Stimulated activated CD4-positive, alpha-beta T cell treated with anti-CD3 and anti-CD28 coated beads, Interleukin-12 subunit alpha, Interleukin-12 subunit beta, amount 100 ng/mL, for 4 hours (primary cell): ENCODE measurements around the gene SLC29A2.
A peak's percentile ranks its signal among the peaks of the same experiment; 100 is the strongest.

Experiments
- DNase-seq: peaks from one replicate; pipeline ENCODE4 v3.0.0-alpha.2; 2020

SLC29A2 gene

DNA sequence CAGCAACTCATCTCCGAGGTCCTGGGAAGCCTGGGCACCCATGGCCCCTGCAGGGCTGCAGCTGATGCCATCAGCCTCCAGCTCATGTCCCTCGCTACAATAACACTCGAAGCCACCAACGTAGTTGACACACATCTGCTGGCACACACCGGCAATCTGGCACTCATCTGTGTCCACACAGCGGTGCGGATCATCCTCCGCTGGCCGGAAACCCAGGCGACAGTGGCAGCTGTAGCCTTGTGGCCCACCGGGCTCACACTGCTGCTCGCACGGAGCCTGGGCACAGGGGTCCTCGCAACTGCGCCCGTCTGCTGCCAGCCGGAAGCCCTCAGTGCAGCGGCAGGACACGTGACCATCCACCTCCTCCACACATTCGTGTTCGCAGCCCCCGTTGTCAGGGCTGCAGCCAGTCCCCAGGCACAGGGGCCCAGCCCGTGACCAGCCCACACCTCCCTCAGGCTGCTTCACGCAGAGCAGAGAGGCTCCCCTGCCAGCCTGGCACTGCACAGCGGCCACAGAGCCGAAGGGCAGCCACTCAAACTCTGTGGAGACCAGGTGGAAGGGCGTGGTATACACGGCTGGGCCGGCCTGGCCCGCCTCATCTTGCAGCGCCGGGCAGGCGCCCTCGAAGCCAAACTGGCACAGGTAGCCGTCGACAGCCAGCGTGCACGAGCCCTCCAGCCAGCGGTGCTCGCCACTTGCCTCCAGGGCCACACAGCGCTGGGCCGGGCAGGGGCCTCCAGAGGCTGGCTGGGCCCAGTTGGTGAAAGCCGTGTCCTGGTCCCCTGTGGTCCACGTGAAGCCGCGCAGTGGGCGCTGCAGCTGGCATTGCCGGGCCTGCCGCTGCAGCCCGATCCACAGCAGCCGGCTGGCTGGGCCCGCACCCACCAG lies 55.4 kb downstream of the SLC29A2 start:
- DNase-seq, result no peak

DNA sequence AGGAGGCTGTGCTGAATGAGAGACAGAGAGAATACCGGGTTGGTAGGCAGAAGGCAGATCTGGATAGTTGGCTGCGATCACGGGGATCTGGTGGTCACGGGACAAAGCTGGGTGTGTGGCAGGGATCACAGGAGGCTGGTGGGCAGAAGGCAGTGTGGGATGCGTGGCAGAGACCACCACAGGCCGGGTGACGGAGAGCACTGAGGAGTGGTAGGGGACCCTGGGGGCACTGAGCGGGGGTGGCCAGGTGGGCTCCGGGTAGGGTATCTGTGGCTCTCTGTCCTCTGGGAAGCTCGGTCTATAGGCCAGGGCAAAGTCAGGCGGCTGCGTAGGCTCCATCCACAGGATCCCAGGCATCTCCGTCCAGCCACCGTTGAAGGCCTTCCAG lies 56.1 kb downstream of the SLC29A2 start:
- DNase-seq, result no peak

DNA sequence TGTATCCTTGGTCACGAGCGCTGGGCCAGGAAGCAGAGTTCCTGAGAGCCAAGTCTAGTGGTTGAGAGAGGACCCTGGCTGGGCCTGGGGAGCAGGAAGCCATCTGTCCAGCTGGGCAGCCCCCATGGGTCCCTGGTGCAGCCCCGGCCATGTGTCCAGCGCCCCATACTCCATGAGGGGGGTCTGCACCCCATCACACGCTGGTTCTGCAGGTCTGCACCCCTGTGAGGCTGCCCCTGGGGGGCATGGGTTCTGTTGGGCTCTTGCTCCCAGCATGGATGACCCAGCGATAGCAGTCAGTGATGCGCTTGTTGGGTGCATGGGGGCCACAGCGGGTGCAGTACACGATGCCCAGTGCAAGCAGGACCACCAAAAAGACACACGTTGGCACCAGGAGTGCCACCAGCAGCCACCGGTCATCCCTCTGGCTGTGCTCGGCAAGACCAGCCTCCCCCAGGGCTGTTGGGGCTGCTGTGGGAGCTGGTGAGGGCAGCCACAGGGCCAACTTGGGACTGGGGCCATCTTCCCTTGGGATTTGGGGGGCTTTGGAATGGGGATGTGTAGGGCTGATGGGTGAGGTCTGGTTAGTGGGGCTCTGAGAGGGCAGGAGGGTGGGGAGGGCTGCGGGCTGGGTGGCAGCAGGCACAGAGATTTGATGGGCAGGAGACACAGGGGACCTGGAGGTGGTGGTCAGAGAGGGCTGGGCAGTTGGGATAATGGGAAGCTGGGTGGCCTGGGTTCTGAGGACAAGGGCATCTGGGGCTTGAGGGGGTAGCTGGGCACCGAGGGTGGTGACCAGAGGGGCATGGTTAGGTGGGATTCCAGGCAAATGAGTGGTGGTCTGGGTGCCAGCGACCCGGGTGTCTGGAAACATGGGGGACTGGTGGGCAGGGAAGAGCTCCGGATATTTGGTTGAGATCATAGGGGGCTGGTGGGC lies 56.7 kb downstream of the SLC29A2 start:
- no peak for DNase-seq

DNA sequence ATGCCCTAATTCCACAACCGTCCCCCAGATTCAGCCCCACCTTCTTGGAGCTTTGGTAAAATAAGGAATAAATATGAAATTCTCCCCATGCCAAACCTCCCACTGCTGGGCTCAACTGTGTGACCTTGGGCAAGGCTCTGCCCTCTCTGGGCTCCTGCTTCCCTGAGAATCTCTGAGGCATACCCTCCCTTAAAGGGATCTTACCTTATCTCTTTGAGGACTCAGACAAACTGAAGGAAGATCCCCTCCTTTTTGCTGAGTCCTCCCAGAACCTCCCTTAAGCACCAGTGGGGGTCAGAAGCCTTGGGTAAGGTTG lies 57.4 kb downstream of the SLC29A2 start:
- DNase-seq, result no peak

DNA sequence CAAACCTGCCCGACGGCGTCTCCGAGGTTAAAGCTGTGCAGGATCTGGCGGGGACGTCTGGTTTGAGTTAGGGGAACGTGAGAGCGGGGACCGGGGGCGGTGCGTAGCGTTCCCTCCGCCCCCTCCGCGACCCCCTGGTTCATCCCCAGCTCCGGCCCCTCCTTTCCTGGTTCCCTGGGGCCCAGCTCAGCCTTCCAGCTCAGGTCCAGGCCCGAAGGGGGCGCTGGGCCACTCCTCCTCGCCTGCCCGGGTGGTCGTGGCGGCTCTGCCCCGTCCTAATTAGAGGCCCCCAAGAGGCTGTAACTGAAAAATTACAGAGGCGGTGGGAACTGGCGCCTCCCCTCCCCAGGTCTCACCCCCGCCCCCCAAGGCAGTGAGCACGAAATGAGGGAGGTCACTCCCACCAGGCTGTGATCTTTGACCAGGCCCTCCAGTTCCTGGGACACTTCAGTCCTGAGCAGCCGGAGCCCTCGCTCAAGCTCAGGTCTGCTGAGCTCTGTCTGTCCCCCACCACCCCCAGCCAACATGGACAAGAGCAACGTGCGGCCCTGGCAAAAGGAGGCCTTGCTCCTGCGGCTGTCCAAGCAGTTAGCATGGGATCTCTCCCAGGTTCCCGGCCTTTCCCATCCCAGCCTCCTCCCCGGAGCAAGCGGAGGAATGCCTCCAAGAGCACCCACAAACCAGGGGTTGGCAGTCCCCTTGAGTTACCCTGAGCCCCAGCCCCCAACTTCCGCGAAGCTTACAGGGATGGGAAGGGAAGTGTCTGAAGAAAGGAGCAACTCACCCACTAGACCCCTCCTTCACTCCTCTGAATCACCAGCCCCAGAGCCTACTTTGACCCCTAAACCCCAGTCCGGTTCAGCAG lies 58.0 kb downstream of the SLC29A2 start:
- DNase-seq, result no peak

DNA sequence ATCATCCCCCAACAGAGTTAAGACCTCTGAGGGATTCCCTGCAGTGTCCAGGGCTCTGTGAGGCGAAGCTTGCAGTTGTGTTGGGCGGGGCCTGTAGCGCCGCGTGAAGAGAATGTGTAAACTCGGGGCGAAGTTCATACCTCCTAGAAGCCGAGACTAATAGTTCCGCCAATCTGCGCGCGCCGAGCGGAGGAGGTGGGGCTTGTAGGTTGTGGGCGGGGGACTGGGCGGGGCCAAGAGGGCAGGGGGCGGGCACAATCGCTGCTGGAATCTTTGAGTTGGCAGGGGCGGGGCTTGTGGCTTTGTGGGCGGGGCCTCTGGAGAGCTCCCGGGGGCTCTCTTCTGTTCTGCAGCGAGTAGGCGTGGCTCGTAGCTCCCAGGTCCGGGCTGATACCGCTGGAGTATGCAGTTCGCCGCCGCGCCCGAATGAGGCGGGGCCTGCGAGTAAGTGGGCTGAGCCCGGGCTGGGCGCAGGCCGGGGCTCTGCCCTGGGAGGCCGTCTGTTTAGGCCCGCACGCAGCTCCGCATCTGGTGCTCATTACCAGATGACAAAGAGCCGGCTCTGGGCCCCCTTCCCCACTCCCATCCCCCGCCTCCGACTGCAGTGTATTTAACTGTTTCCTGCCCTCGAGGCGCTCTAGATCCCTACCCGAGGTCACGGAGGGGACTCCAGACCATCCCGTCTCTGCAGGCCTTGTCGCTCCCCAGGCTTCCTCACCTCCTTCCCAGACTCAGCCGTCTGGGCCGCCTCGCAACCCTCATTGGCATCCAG lies 58.8 kb downstream of the SLC29A2 start:
- peak; percentile 98 for DNase-seq
